Upper lobe of left lung (tissue), 4 donors: ENCODE data around the gene PCP4.

Source experiments
- CTCF ChIP-seq, 6 experiments: fragments of 450-650 bp in 4 of 6; fragments of 200-600 bp in 2 of 6; sonication (generic) in 2 of 6; IDR thresholded peaks; one replicate each; pipeline ENCODE4 v1.5.1; 2016 to 2019; ENCODE audit warnings: antibody characterized with exemption in 6 of 6
- EP300 ChIP-seq, 4 donors: sonication (generic); formaldehyde crosslinking; IDR thresholded peaks; one replicate each; pipeline ENCODE4 v1.5.1; 2017; ENCODE audit warnings: antibody characterized with exemption in 4 of 4, control low read depth in 2 of 4
- POLR2A ChIP-seq, 4 donors: fragments of 450-650 bp; IDR thresholded peaks; one replicate each; pipeline ENCODE4 v1.5.1; 2016 to 2017; ENCODE audit warnings: antibody characterized with exemption in 4 of 4, mild to moderate bottlenecking in 2 of 4
- POLR2AphosphoS5 ChIP-seq, 2 donors: sonication (generic); formaldehyde crosslinking; IDR thresholded peaks; one replicate each; pipeline ENCODE4 v1.5.1; 2017; ENCODE audit warnings: antibody characterized with exemption in 2 of 2

GRCh38 chr21:39966786-39967185 is 99.5 kb downstream of the PCP4 start:
- TF ChIP-seq CTCF (IDR thresholded peaks at IDR 0.05) (no peak), EP300 (IDR thresholded peaks at IDR 0.05) (no peak), POLR2A (IDR thresholded peaks at IDR 0.05) (no peak), POLR2AphosphoS5 (IDR thresholded peaks at IDR 0.05) (no peak)
